Prostate gland (tissue), 2 donors: ENCODE data around the gene HSD11B1L.

Source experiments
- CTCF ChIP-seq, 4 experiments: fragments of 200-600 bp in 2 of 4; fragments of 450-650 bp in 2 of 4; sonication (generic) in 2 of 4; IDR thresholded peaks; 1 replicate in 3 of 4; 2 replicates in 1 of 4; pipeline ENCODE4 v1.5.1; 2016 to 2019; ENCODE audit warnings: antibody characterized with exemption in 4 of 4, mild to moderate bottlenecking in 2 of 4, moderate library complexity in 2 of 4
- POLR2A ChIP-seq: fragments of 450-650 bp; IDR thresholded peaks from one replicate; pipeline ENCODE4 v1.6.1; 2016; ENCODE audit warnings: antibody characterized with exemption, mild to moderate bottlenecking
- POLR2AphosphoS5 ChIP-seq: sonication (generic); formaldehyde crosslinking; IDR thresholded peaks from one replicate; pipeline ENCODE4 v1.6.1; 2017; ENCODE audit warnings: antibody characterized with exemption

- no peak for TF ChIP-seq CTCF (IDR thresholded peaks at IDR 0.05)
- TF ChIP-seq POLR2AphosphoS5, result peak; percentile 75
- TF ChIP-seq POLR2A, result no peak
Measured at GRCh38 chr19:5690955-5691821, 10.4 kb downstream of the HSD11B1L start.
